Fibroblast of the conjunctiva (primary cell): Measurements from ENCODE around the gene NPAS1.

Experiments
- DNase-seq: peaks from one replicate; pipeline ENCODE4 v3.0.0-alpha.2; 2010; ENCODE audit warnings: low read depth

NPAS1 gene

GRCh38 chr19:47020132-47020805 is 632 bp downstream of the NPAS1 start:
- no peak for DNase-seq

GRCh38 chr19:47020992-47021496 is 1.4 kb downstream of the NPAS1 start:
- DNase-seq = no peak

- DNase-seq = no peak
Measured at GRCh38 chr19:47021536-47022139, 2.0 kb downstream of the NPAS1 start.

GRCh38 chr19:47022140-47022536 is 2.5 kb downstream of the NPAS1 start:
- DNase-seq = no peak

- DNase-seq = no peak
Measured at GRCh38 chr19:47022541-47023447, 3.2 kb downstream of the NPAS1 start.

GRCh38 chr19:47023448-47023794 is 3.8 kb downstream of the NPAS1 start:
- DNase-seq = no peak

- no peak for DNase-seq
Measured at GRCh38 chr19:47024502-47024901, 4.9 kb downstream of the NPAS1 start.

GRCh38 chr19:47026156-47026555 is 6.5 kb downstream of the NPAS1 start:
- no peak for DNase-seq

GRCh38 chr19:47026889-47027288 is 7.3 kb downstream of the NPAS1 start:
- DNase-seq = no peak

- no peak for DNase-seq
Measured at GRCh38 chr19:47027586-47028088, 8.0 kb downstream of the NPAS1 start.

- no peak for DNase-seq
Measured at GRCh38 chr19:47028195-47028601, 8.6 kb downstream of the NPAS1 start.

- DNase-seq = no peak
Measured at GRCh38 chr19:47032171-47032811, 12.7 kb downstream of the NPAS1 start.

- peak; percentile 56 for DNase-seq
Measured at GRCh38 chr19:47035127-47036096, 15.8 kb downstream of the NPAS1 start.

GRCh38 chr19:47036097-47036651 is 16.5 kb downstream of the NPAS1 start:
- DNase-seq = no peak

GRCh38 chr19:47037766-47038165 is 18.1 kb downstream of the NPAS1 start:
- DNase-seq = no peak

GRCh38 chr19:47039239-47039874 is 19.7 kb downstream of the NPAS1 start:
- no peak for DNase-seq

GRCh38 chr19:47040869-47041268 is 21.2 kb downstream of the NPAS1 start:
- no peak for DNase-seq

GRCh38 chr19:47044946-47045866 is 25.6 kb downstream of the NPAS1 start:
- DNase-seq = no peak

GRCh38 chr19:47045867-47046470 is 26.3 kb downstream of the NPAS1 start:
- DNase-seq = no peak
